HEK293 (cell line): ENCODE results near the gene SREBF2.

Experiments used
- CTCF ChIA-PET: fragments of 350-600 bp; formaldehyde crosslinking; extraction: SDS; loops from one replicate; lab custom pipeline; 2021; ENCODE audit warnings: antibody characterized with exemption; lab: Yijun Ruan, JAX
- POLR2A ChIA-PET: fragments of 300-600 bp; formaldehyde crosslinking; extraction: SDS; loops from one replicate; lab custom pipeline; 2020; ENCODE audit warnings: antibody characterized with exemption, inconsistent platforms; lab: Yijun Ruan, JAX
- H3K27ac ChIP-seq: fragments of 200-500 bp; sonication (Bioruptor generic); 2 replicates; pipeline ENCODE4 v1.5.1; 2014; ENCODE audit warnings: low read depth, low read length, control low read depth, inconsistent platforms; ENCODE audit errors: extremely low read depth
- H3K36me3 ChIP-seq, 2 experiments: fragments of 200-500 bp in 1 of 2; sonication (Bioruptor generic) in 1 of 2; 1 replicate in 1 of 2; 2 replicates in 1 of 2; pipeline ENCODE4 v1.5.1; 2014 to 2017; ENCODE audit warnings: inconsistent platforms in 2 of 2, low read length in 2 of 2; ENCODE audit not compliant: control insufficient read depth in 2 of 2, insufficient read depth in 1 of 2
- H3K4me1 ChIP-seq: fragments of 200-500 bp; sonication (Bioruptor generic); 2 replicates; pipeline ENCODE4 v1.5.1; 2014; ENCODE audit warnings: mild to moderate bottlenecking, low read length, inconsistent platforms; ENCODE audit not compliant: control insufficient read depth, insufficient read depth
- H3K4me3 ChIP-seq: 2 replicates; pipeline ENCODE4 v1.5.1; 2011; ENCODE audit warnings: low read depth, mild to moderate bottlenecking, control low read depth, low read length, moderate library complexity
- H3K9me3 ChIP-seq: fragments of 200-500 bp; sonication (Bioruptor generic); 2 replicates; pipeline ENCODE4 v1.5.1; 2014; ENCODE audit warnings: low read depth, low read length, inconsistent platforms; ENCODE audit not compliant: control insufficient read depth, insufficient read depth
- CTCF ChIP-seq: fragments of 450-650 bp; formaldehyde crosslinking; IDR thresholded peaks from 2 replicates; pipeline ENCODE4 v1.5.1; 2016; ENCODE audit warnings: missing biosample characterization, missing genetic modification characterization
- KLF1 ChIP-seq: fragments of 450-650 bp; formaldehyde crosslinking; IDR thresholded peaks from 2 replicates; pipeline ENCODE4 v1.5.1; 2016; ENCODE audit warnings: missing biosample characterization, missing genetic modification characterization
- KLF17 ChIP-seq: fragments of 450-650 bp; formaldehyde crosslinking; IDR thresholded peaks from 2 replicates; pipeline ENCODE4 v1.5.1; 2016; ENCODE audit warnings: missing biosample characterization, missing genetic modification characterization
- MEIS1 ChIP-seq: sonication (generic); formaldehyde crosslinking; IDR thresholded peaks from 2 replicates; pipeline ENCODE4 v1.8.1; 2022; ENCODE audit warnings: missing genetic modification reagents, mild to moderate bottlenecking, borderline replicate concordance
- TRIM28 ChIP-seq: IDR thresholded peaks from 2 replicates; pipeline ENCODE4 v1.6.1; 2011; ENCODE audit warnings: low read length, control low read depth, borderline replicate concordance
- ZNF10 ChIP-seq: fragments of 450-650 bp; formaldehyde crosslinking; IDR thresholded peaks from 2 replicates; pipeline ENCODE4 v1.5.1; 2017; ENCODE audit warnings: missing biosample characterization, missing genetic modification characterization
- ZNF121 ChIP-seq: fragments of 450-650 bp; formaldehyde crosslinking; IDR thresholded peaks from 2 replicates; pipeline ENCODE4 v1.5.1; 2016; ENCODE audit warnings: missing biosample characterization, missing genetic modification characterization
- ZNF2 ChIP-seq: fragments of 450-650 bp; formaldehyde crosslinking; IDR thresholded peaks from 2 replicates; pipeline ENCODE4 v1.5.1; 2016; ENCODE audit warnings: missing biosample characterization, missing genetic modification characterization
- ZNF280C ChIP-seq: fragments of 450-650 bp; formaldehyde crosslinking; IDR thresholded peaks from 2 replicates; pipeline ENCODE4 v1.5.1; 2016; ENCODE audit warnings: missing biosample characterization, missing genetic modification characterization
- ZNF292 ChIP-seq: fragments of 450-650 bp; formaldehyde crosslinking; IDR thresholded peaks from 2 replicates; pipeline ENCODE4 v1.5.1; 2016; ENCODE audit warnings: low read depth, missing biosample characterization, missing genetic modification characterization, borderline replicate concordance
- ZNF433 ChIP-seq: fragments of 450-650 bp; formaldehyde crosslinking; IDR thresholded peaks from 2 replicates; pipeline ENCODE4 v1.5.1; 2016; ENCODE audit warnings: missing biosample characterization, missing genetic modification characterization, low read depth
- ZNF600 ChIP-seq: fragments of 450-650 bp; formaldehyde crosslinking; IDR thresholded peaks from 2 replicates; pipeline ENCODE4 v1.5.1; 2016; ENCODE audit warnings: missing biosample characterization, missing genetic modification characterization
- ZNF654 ChIP-seq: fragments of 450-650 bp; formaldehyde crosslinking; IDR thresholded peaks from 2 replicates; pipeline ENCODE4 v1.5.1; 2016; ENCODE audit warnings: low read depth, missing biosample characterization, missing genetic modification characterization

Gene SREBF2

GRCh38 chr22:41940832-41941765 lies 108.2 kb downstream of the SREBF2 start (continued):
- TF ChIP-seq KLF17 (tag by site-specific recombination), result no peak
- peak; percentile 74; the same call in 1 of the 2 replicates for TF ChIP-seq ZNF2 (tag by site-specific recombination)
- TF ChIP-seq ZNF600 (tag by site-specific recombination), result peak; percentile 73; the same call in 1 of the 2 replicates
- TF ChIP-seq ZNF10, result peak; percentile 81; the same call in 1 of the 2 replicates
- no peak for TF ChIP-seq ZNF292
- peak; percentile 93 for TF ChIP-seq ZNF654 (tag by site-specific recombination)
- TF ChIP-seq KLF1 (tag by site-specific recombination), result no peak
- TF ChIP-seq CTCF (tag by site-specific recombination), result peak; percentile 86
- TF ChIP-seq ZNF121 (tag by site-specific recombination), result 0 out of 2 replicates have a peak, but pooled peaks have one; percentile 13
- TF ChIP-seq ZNF433 (tag by site-specific recombination), result no peak

DNA sequence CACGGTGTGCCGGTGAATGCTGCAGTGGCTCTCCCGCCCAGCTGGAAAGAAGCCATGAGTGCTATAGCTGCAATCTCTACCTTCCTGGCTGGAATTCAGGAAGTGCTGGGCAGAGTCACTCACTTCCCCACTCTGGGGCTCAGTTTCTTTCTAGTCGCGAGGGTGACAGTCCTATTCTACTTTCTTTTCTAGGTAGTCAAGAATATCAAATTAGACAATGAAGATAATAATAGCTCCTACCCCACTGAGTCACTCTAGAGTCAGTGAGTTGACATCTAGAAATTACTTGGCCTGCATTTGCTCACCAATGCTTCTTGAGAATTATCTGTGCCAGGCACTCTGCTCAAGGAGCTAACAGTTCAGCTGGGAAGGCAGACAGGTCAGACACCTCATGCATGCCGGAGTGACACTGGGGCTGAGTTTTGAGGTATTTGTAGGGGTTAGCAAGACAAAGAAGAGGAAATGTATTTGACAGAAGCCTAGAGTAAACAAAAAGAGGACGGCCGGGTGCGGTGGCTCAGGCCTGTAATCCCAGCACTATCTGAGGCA lies 110.8 kb downstream of the SREBF2 start:
- POLR2A ChIA-PET, result interaction anchor here (0.9 to 1.6 kb wide), 4 partner anchors 9 to 270 kb away, joined by 3 to 8 read pairs (median 4); no protein-coding TSS in a partner anchor

More for the DNA sequence above, 110.8 kb downstream of the SREBF2 start:
- CTCF ChIA-PET, result interaction anchor here (0.6 to 2.7 kb wide), 4 partner anchors 19 to 500 kb away, joined by 3 to 18 read pairs (median 4); no protein-coding TSS in a partner anchor
- Histone ChIP-seq H3K9me3 (no peaks in the 10 kb centered on the region), H3K27ac (0 out of 2 replicates have a peak overlapping the region, but pooled peaks have one; percentile 13), H3K36me3 (peaks cover 41 to 66% of the 10 kb centered on the region in 2 experiments; a peak in 2 of 3 replicates), H3K4me1 (no peaks in the 10 kb centered on the region; the same call in 1 of the 2 replicates), H3K4me3 (no peak overlapping the region)
- TF ChIP-seq MEIS1 (CRISPR knock-in tag) (no peak), TRIM28 (no peak), ZNF280C (tag by site-specific recombination) (no peak)
